Right lobe of liver (tissue), 4 donors: Measurements from ENCODE around the gene IRF2.

Source experiments
- POLR2A ChIP-seq: fragments of 450-650 bp; IDR thresholded peaks from one replicate; pipeline ENCODE4 v1.6.1; 2017; ENCODE audit warnings: antibody characterized with exemption, mild to moderate bottlenecking
- TF ChIP-seq, protein P1 (sequence below), 4 donors: fragments of 200-600 bp in 3 of 4; fragments of 450-650 bp in 1 of 4; IDR thresholded peaks; one replicate each; pipeline versions ENCODE4 v1.5.1 to v1.8.0; 2016 to 2022; ENCODE audit warnings: antibody characterized with exemption in 4 of 4, mild to moderate bottlenecking in 2 of 4
- donor health status: DM: no; HTN: no; CAD: no.
- donor health status: DM: no; HTN: no; CAD: no.
- donor health status: DM: no; HTN: yes; CAD: no.

DNA sequence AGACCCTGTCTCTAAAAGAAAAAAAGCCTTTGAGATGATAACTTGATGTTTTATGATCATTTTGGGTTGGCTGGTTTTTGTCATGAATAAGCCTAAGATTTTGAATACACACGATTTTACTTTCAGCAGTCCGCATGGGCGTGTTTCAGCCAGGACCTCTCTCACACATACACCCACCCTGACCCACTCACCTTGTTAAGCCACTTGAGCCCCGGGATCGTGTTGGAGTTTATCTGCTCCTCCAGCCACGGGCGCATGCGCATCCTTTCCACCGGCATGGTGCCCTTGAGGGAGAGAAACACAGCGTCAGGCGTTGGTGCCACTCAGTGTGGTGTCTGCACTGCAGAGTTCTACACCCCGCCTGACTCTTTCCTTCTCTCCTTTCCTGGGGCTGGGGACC is 45.6 kb downstream of the IRF2 start:
- TF ChIP-seq, protein P1, sequence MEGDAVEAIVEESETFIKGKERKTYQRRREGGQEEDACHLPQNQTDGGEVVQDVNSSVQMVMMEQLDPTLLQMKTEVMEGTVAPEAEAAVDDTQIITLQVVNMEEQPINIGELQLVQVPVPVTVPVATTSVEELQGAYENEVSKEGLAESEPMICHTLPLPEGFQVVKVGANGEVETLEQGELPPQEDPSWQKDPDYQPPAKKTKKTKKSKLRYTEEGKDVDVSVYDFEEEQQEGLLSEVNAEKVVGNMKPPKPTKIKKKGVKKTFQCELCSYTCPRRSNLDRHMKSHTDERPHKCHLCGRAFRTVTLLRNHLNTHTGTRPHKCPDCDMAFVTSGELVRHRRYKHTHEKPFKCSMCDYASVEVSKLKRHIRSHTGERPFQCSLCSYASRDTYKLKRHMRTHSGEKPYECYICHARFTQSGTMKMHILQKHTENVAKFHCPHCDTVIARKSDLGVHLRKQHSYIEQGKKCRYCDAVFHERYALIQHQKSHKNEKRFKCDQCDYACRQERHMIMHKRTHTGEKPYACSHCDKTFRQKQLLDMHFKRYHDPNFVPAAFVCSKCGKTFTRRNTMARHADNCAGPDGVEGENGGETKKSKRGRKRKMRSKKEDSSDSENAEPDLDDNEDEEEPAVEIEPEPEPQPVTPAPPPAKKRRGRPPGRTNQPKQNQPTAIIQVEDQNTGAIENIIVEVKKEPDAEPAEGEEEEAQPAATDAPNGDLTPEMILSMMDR (IDR thresholded peaks at IDR 0.05) = no peak
- TF ChIP-seq POLR2A = no peak
